ENCODE data around the gene NAAA. TPM values are rescaled to one million over a fixed set of nuclear protein-coding genes. Genes with fewer than 3 reads are reported as not detected.

Gene NAAA
- total RNA-seq, 1 donor from 2014 or later = 15.0 TPM

GRCh38 chr4:75924309-75924827 is 16.4 kb downstream of the NAAA start:
- H3K27ac Mint-ChIP-seq (ENCODE audit: unreplicated experiment) = no peak overlapping the region

GRCh38 chr4:75922588-75922987 is 18.2 kb downstream of the NAAA start:
- Mint-ChIP-seq H3K4me3 (ENCODE audit: unreplicated experiment) (no peak overlapping the region), H3K27ac (ENCODE audit: unreplicated experiment) (no peak overlapping the region), H3K4me1 (ENCODE audit: unreplicated experiment) (no peaks in the 10 kb centered on the region), H3K27me3 (ENCODE audit: unreplicated experiment) (no peaks in the 10 kb centered on the region), H3K36me3 (ENCODE audit: unreplicated experiment) (peaks cover 12% of the 10 kb centered on the region), H3K9me3 (ENCODE audit: unreplicated experiment) (no peaks in the 10 kb centered on the region)
- TF ChIP-seq CTCF (IDR thresholded peaks at IDR 0.05) = no peak
- DNase-seq (ENCODE audit: extremely low spot score, unreplicated experiment) = no peak

More at GRCh38 chr4:75924309-75924827, 16.4 kb downstream of the NAAA start:
- no peaks in the 10 kb centered on the region for H3K27me3 Mint-ChIP-seq (ENCODE audit: unreplicated experiment)
- H3K36me3 Mint-ChIP-seq (ENCODE audit: unreplicated experiment) = peaks cover 9% of the 10 kb centered on the region
- DNase-seq (ENCODE audit: extremely low spot score, unreplicated experiment) = no peak
- no peak for TF ChIP-seq CTCF (IDR thresholded peaks at IDR 0.05)
- no peaks in the 10 kb centered on the region for H3K9me3 Mint-ChIP-seq (ENCODE audit: unreplicated experiment)
- no peaks in the 10 kb centered on the region for H3K4me1 Mint-ChIP-seq (ENCODE audit: unreplicated experiment)
- H3K4me3 Mint-ChIP-seq (ENCODE audit: unreplicated experiment) = no peak overlapping the region

- no peak for DNase-seq (ENCODE audit: extremely low spot score, unreplicated experiment)
- no peak for TF ChIP-seq CTCF (IDR thresholded peaks at IDR 0.05)
- no peak overlapping the region for H3K27ac Mint-ChIP-seq (ENCODE audit: unreplicated experiment)
- no peak overlapping the region for H3K4me3 Mint-ChIP-seq (ENCODE audit: unreplicated experiment)
- H3K9me3 Mint-ChIP-seq (ENCODE audit: unreplicated experiment) = no peaks in the 10 kb centered on the region
- H3K4me1 Mint-ChIP-seq (ENCODE audit: unreplicated experiment) = peaks cover under 1% of the 10 kb centered on the region
- no peaks in the 10 kb centered on the region for H3K27me3 Mint-ChIP-seq (ENCODE audit: unreplicated experiment)
- peaks cover 12% of the 10 kb centered on the region for H3K36me3 Mint-ChIP-seq (ENCODE audit: unreplicated experiment)
Observed at GRCh38 chr4:75921910-75922309, 18.9 kb downstream of the NAAA start.

- TF ChIP-seq CTCF (IDR thresholded peaks at IDR 0.05) = no peak
- Mint-ChIP-seq H3K9me3 (ENCODE audit: unreplicated experiment) (no peaks in the 10 kb centered on the region), H3K4me1 (ENCODE audit: unreplicated experiment) (peaks cover 11% of the 10 kb centered on the region), H3K27me3 (ENCODE audit: unreplicated experiment) (no peaks in the 10 kb centered on the region), H3K4me3 (ENCODE audit: unreplicated experiment) (no peak overlapping the region), H3K36me3 (ENCODE audit: unreplicated experiment) (peaks cover 12% of the 10 kb centered on the region), H3K27ac (ENCODE audit: unreplicated experiment) (no peak overlapping the region)
- no peak for DNase-seq (ENCODE audit: extremely low spot score, unreplicated experiment)
Observed at GRCh38 chr4:75920327-75920726, 20.5 kb downstream of the NAAA start.

- Mint-ChIP-seq H3K27ac (ENCODE audit: unreplicated experiment) (no peak overlapping the region), H3K27me3 (ENCODE audit: unreplicated experiment) (no peaks in the 10 kb centered on the region), H3K4me3 (ENCODE audit: unreplicated experiment) (no peak overlapping the region), H3K9me3 (ENCODE audit: unreplicated experiment) (no peaks in the 10 kb centered on the region), H3K4me1 (ENCODE audit: unreplicated experiment) (peaks cover 11% of the 10 kb centered on the region), H3K36me3 (ENCODE audit: unreplicated experiment) (peaks cover 12% of the 10 kb centered on the region)
- no peak for DNase-seq (ENCODE audit: extremely low spot score, unreplicated experiment)
- TF ChIP-seq CTCF (IDR thresholded peaks at IDR 0.05) = no peak
Observed at GRCh38 chr4:75919920-75920319, 20.9 kb downstream of the NAAA start.

Data from osteocyte (in vitro differentiated cells).